Vagina (tissue), 2 donors: ENCODE results near the gene ESYT1.

Experiments used
- CTCF ChIP-seq, 3 experiments: fragments of 450-650 bp in 2 of 3; fragments of 200-600 bp in 1 of 3; sonication (generic) in 1 of 3; IDR thresholded peaks; one replicate each; pipeline ENCODE4 v1.5.1; 2017 to 2019; ENCODE audit warnings: antibody characterized with exemption in 3 of 3, mild to moderate bottlenecking in 2 of 3, moderate library complexity in 2 of 3
- POLR2A ChIP-seq, 2 donors: fragments of 450-650 bp; IDR thresholded peaks; one replicate each; pipeline ENCODE4 v1.6.1; 2017; ENCODE audit warnings: antibody characterized with exemption in 2 of 2, mild to moderate bottlenecking in 2 of 2, moderate library complexity in 2 of 2
- POLR2AphosphoS5 ChIP-seq, 2 donors: sonication (generic); formaldehyde crosslinking; IDR thresholded peaks; one replicate each; pipeline ENCODE4 v1.9.0; 2017; ENCODE audit warnings: antibody characterized with exemption in 2 of 2, mild to moderate bottlenecking in 2 of 2, low read depth in 1 of 2; ENCODE audit not compliant: insufficient read depth in 1 of 2

GRCh38 chr12:56160193-56160763 is 32.2 kb downstream of the ESYT1 start:
- peak in 1 of 2 donors; percentile 29 for TF ChIP-seq POLR2AphosphoS5 (IDR thresholded peaks at IDR 0.05; ENCODE audit: insufficient read depth in 1 of 2, low read depth in 1 of 2)
- no peak for TF ChIP-seq CTCF (IDR thresholded peaks at IDR 0.05)
- TF ChIP-seq POLR2A (IDR thresholded peaks at IDR 0.05) = no peak
